ENCODE results near the gene CALML6.

CALML6 gene

GRCh38 chr1:1901641-1902294 is 13.3 kb upstream of the CALML6 start:
- H3K4me3 ChIP-seq (ENCODE audit: low read length), result no peak overlapping the region
- 81% methylated on average over 13 of the region's 13 CpGs for WGBS
- H3K27ac ChIP-seq (ENCODE audit: low read depth, low read length), result no peak overlapping the region
- no peaks in the 10 kb centered on the region for H3K4me1 ChIP-seq (ENCODE audit: insufficient read depth, low read length)
- no peaks in the 10 kb centered on the region for H3K36me3 ChIP-seq (ENCODE audit: insufficient read depth, low read length)
- no peaks in the 10 kb centered on the region for H3K27me3 ChIP-seq (ENCODE audit: insufficient read depth, low read length)
- no peak overlapping the region for H3K9ac ChIP-seq (ENCODE audit: low read depth, low read length)
- 0 out of 2 replicates have a peak, but pooled peaks cover 4% of the 10 kb centered on the region for H3K9me3 ChIP-seq (ENCODE audit: insufficient read depth, low read depth, low read length)

GRCh38 chr1:1903224-1903623 is 11.8 kb upstream of the CALML6 start:
- 87% methylated on average over 12 of the region's 12 CpGs for WGBS

GRCh38 chr1:1906185-1907097 is 8.6 kb upstream of the CALML6 start:
- Histone ChIP-seq H3K9ac (ENCODE audit: low read depth, low read length) (no peak overlapping the region), H3K27ac (ENCODE audit: low read depth, low read length) (no peak overlapping the region), H3K4me1 (ENCODE audit: insufficient read depth, low read length) (no peaks in the 10 kb centered on the region), H3K36me3 (ENCODE audit: insufficient read depth, low read length) (no peaks in the 10 kb centered on the region), H3K27me3 (ENCODE audit: insufficient read depth, low read length) (no peaks in the 10 kb centered on the region), H3K9me3 (ENCODE audit: insufficient read depth, low read depth, low read length) (0 out of 2 replicates have a peak, but pooled peaks cover 4% of the 10 kb centered on the region), H3K4me3 (ENCODE audit: low read length) (no peak overlapping the region)
- 28% methylated on average over 15 of the region's 15 CpGs for WGBS

More at GRCh38 chr1:1903224-1903623, 11.8 kb upstream of the CALML6 start:
- Histone ChIP-seq H3K9me3 (ENCODE audit: insufficient read depth, low read depth, low read length) (0 out of 2 replicates have a peak, but pooled peaks cover 4% of the 10 kb centered on the region), H3K27me3 (ENCODE audit: insufficient read depth, low read length) (no peaks in the 10 kb centered on the region), H3K4me3 (ENCODE audit: low read length) (no peak overlapping the region), H3K27ac (ENCODE audit: low read depth, low read length) (no peak overlapping the region), H3K9ac (ENCODE audit: low read depth, low read length) (no peak overlapping the region), H3K36me3 (ENCODE audit: insufficient read depth, low read length) (no peaks in the 10 kb centered on the region), H3K4me1 (ENCODE audit: insufficient read depth, low read length) (no peaks in the 10 kb centered on the region)

- Histone ChIP-seq H3K27ac (ENCODE audit: low read depth, low read length) (no peak overlapping the region), H3K27me3 (ENCODE audit: insufficient read depth, low read length) (no peaks in the 10 kb centered on the region), H3K9ac (ENCODE audit: low read depth, low read length) (no peak overlapping the region), H3K4me1 (ENCODE audit: insufficient read depth, low read length) (no peaks in the 10 kb centered on the region), H3K36me3 (ENCODE audit: insufficient read depth, low read length) (no peaks in the 10 kb centered on the region), H3K9me3 (ENCODE audit: insufficient read depth, low read depth, low read length) (0 out of 2 replicates have a peak, but pooled peaks cover 4% of the 10 kb centered on the region), H3K4me3 (ENCODE audit: low read length) (no peak overlapping the region)
- 93% methylated on average over 8 of the region's 8 CpGs for WGBS
These were observed 7.8 kb upstream of the CALML6 start for GRCh38 chr1:1907098-1907736.

GRCh38 chr1:1908506-1908791 is 6.6 kb upstream of the CALML6 start:
- Histone ChIP-seq H3K36me3 (ENCODE audit: insufficient read depth, low read length) (no peaks in the 10 kb centered on the region), H3K27ac (ENCODE audit: low read depth, low read length) (no peak overlapping the region), H3K9me3 (ENCODE audit: insufficient read depth, low read depth, low read length) (no peaks in the 10 kb centered on the region), H3K27me3 (ENCODE audit: insufficient read depth, low read length) (no peaks in the 10 kb centered on the region), H3K4me3 (ENCODE audit: low read length) (peak overlapping the region; percentile 94), H3K9ac (ENCODE audit: low read depth, low read length) (peak overlapping the region; percentile 89), H3K4me1 (ENCODE audit: insufficient read depth, low read length) (no peaks in the 10 kb centered on the region)
- WGBS, result 20% methylated on average over 21 of the region's 21 CpGs

- Histone ChIP-seq H3K9ac (ENCODE audit: low read depth, low read length) (peak overlapping the region; percentile 75), H3K4me1 (ENCODE audit: insufficient read depth, low read length) (no peaks in the 10 kb centered on the region), H3K9me3 (ENCODE audit: insufficient read depth, low read depth, low read length) (no peaks in the 10 kb centered on the region), H3K36me3 (ENCODE audit: insufficient read depth, low read length) (no peaks in the 10 kb centered on the region), H3K4me3 (ENCODE audit: low read length) (peak overlapping the region; percentile 61), H3K27me3 (ENCODE audit: insufficient read depth, low read length) (no peaks in the 10 kb centered on the region), H3K27ac (ENCODE audit: low read depth, low read length) (no peak overlapping the region)
- WGBS, result 86% methylated on average over 6 of the region's 6 CpGs
These were observed 5.0 kb upstream of the CALML6 start for GRCh38 chr1:1910033-1910465.

GRCh38 chr1:1910651-1911331 is 4.3 kb upstream of the CALML6 start:
- H3K27me3 ChIP-seq (ENCODE audit: insufficient read depth, low read length), result no peaks in the 10 kb centered on the region
- no peaks in the 10 kb centered on the region for H3K4me1 ChIP-seq (ENCODE audit: insufficient read depth, low read length)
- H3K36me3 ChIP-seq (ENCODE audit: insufficient read depth, low read length), result no peaks in the 10 kb centered on the region
- WGBS, result 92% methylated on average over 22 of the region's 22 CpGs
- no peak overlapping the region; the same call in 1 of the 2 replicates for H3K9ac ChIP-seq (ENCODE audit: low read depth, low read length)
- no peaks in the 10 kb centered on the region for H3K9me3 ChIP-seq (ENCODE audit: insufficient read depth, low read depth, low read length)
- no peak overlapping the region for H3K4me3 ChIP-seq (ENCODE audit: low read length)
- no peak overlapping the region for H3K27ac ChIP-seq (ENCODE audit: low read depth, low read length)

- WGBS, result 92% methylated on average over 13 of the region's 13 CpGs
- H3K4me1 ChIP-seq (ENCODE audit: insufficient read depth, low read length), result no peaks in the 10 kb centered on the region
These were observed 3.6 kb upstream of the CALML6 start for GRCh38 chr1:1911350-1912041.

GRCh38 chr1:1914101-1914970 is 724 bp upstream of the CALML6 start:
- Histone ChIP-seq H3K27me3 (ENCODE audit: insufficient read depth, low read length) (peaks cover 13% of the 10 kb centered on the region; the same call in 1 of the 2 replicates), H3K36me3 (ENCODE audit: insufficient read depth, low read length) (no peaks in the 10 kb centered on the region), H3K27ac (ENCODE audit: low read depth, low read length) (no peak overlapping the region), H3K4me1 (ENCODE audit: insufficient read depth, low read length) (no peaks in the 10 kb centered on the region), H3K9ac (ENCODE audit: low read depth, low read length) (no peak overlapping the region), H3K9me3 (ENCODE audit: insufficient read depth, low read depth, low read length) (no peaks in the 10 kb centered on the region), H3K4me3 (ENCODE audit: low read length) (no peak overlapping the region)
- 83% methylated on average over 20 of the region's 20 CpGs for WGBS

More at GRCh38 chr1:1911350-1912041, 3.6 kb upstream of the CALML6 start:
- Histone ChIP-seq H3K27me3 (ENCODE audit: insufficient read depth, low read length) (no peaks in the 10 kb centered on the region), H3K27ac (ENCODE audit: low read depth, low read length) (no peak overlapping the region), H3K9me3 (ENCODE audit: insufficient read depth, low read depth, low read length) (no peaks in the 10 kb centered on the region), H3K4me3 (ENCODE audit: low read length) (no peak overlapping the region), H3K9ac (ENCODE audit: low read depth, low read length) (no peak overlapping the region), H3K36me3 (ENCODE audit: insufficient read depth, low read length) (no peaks in the 10 kb centered on the region)

Data from HUES64 (cell line).